CD8-positive, alpha-beta memory T cell (primary cell): ENCODE measurements around the gene SAE1. TPM values are rescaled to one million over a fixed set of nuclear protein-coding genes. Genes with fewer than 3 reads are reported as not detected.

Experiments
- CTCF ChIA-PET: fragments of 350-600 bp; sonication (Branson Sonifier 250); formaldehyde crosslinking; loops from one replicate; lab custom pipeline; 2021; ENCODE audit warnings: antibody characterized with exemption; lab: Charles Lee
- POLR2A ChIA-PET: fragments of 350-600 bp; sonication (Branson Sonifier 250); formaldehyde crosslinking; loops from one replicate; lab custom pipeline; 2021; ENCODE audit warnings: antibody characterized with exemption; lab: Charles Lee
- DNase-seq, 5 donors: peaks; one replicate each; pipeline versions ENCODE4 v3.0.0 to v3.0.0-alpha.2; 2020 to 2022; ENCODE audit warnings: mixed read lengths in 1 of 5
- H3K27ac ChIP-seq: one replicate; pipeline ENCODE4 v1.7.0; 2013; ENCODE audit warnings: low read depth, mild to moderate bottlenecking, low read length, moderate library complexity
- H3K27me3 ChIP-seq: 2 replicates; pipeline ENCODE4 v1.7.0; 2013; ENCODE audit warnings: low read length, mild to moderate bottlenecking; ENCODE audit not compliant: insufficient read depth, poor library complexity, severe bottlenecking
- H3K36me3 ChIP-seq: 2 replicates; pipeline ENCODE4 v1.7.0; 2013; ENCODE audit warnings: mild to moderate bottlenecking, low read length, moderate library complexity; ENCODE audit not compliant: insufficient read depth
- H3K4me1 ChIP-seq: 2 replicates; pipeline ENCODE4 v1.7.0; 2013; ENCODE audit warnings: mild to moderate bottlenecking, low read length, moderate library complexity; ENCODE audit not compliant: insufficient read depth
- H3K4me3 ChIP-seq: 2 replicates; pipeline ENCODE4 v1.7.0; 2013; ENCODE audit warnings: mild to moderate bottlenecking, low read length
- H3K9me3 ChIP-seq: 2 replicates; pipeline ENCODE4 v1.7.0; 2013; ENCODE audit warnings: mild to moderate bottlenecking, low read length
- H3K27ac Mint-ChIP-seq, 8 donors: one replicate each; pipeline ENCODE4 v1.8.0; 2020 to 2021; ENCODE audit warnings: mixed read lengths in 8 of 8, mild to moderate bottlenecking in 6 of 8, inconsistent platforms in 3 of 8, moderate library complexity in 3 of 8
- H3K27me3 Mint-ChIP-seq, 2 donors: one replicate each; pipeline ENCODE4 v1.8.0; 2020 to 2021; ENCODE audit warnings: mixed read lengths in 2 of 2, mild to moderate bottlenecking in 1 of 2, moderate library complexity in 1 of 2
- H3K36me3 Mint-ChIP-seq, 3 donors: one replicate each; pipeline ENCODE4 v1.8.0; 2020 to 2021; ENCODE audit warnings: mixed read lengths in 3 of 3, inconsistent platforms in 1 of 3, mild to moderate bottlenecking in 1 of 3
- H3K4me1 Mint-ChIP-seq, 3 donors: one replicate each; pipeline ENCODE4 v1.8.0; 2020 to 2021; ENCODE audit warnings: mixed read lengths in 3 of 3, inconsistent platforms in 1 of 3, mild to moderate bottlenecking in 1 of 3
- H3K4me3 Mint-ChIP-seq, 7 donors: one replicate each; pipeline ENCODE4 v1.8.0; 2020 to 2021; ENCODE audit warnings: mixed read lengths in 7 of 7, mild to moderate bottlenecking in 6 of 7, moderate library complexity in 4 of 7, inconsistent platforms in 2 of 7
- H3K9me3 Mint-ChIP-seq, 5 donors: one replicate each; pipeline ENCODE4 v1.8.0; 2020 to 2022; ENCODE audit warnings: mixed read lengths in 5 of 5, mild to moderate bottlenecking in 3 of 5, moderate library complexity in 2 of 5, inconsistent platforms in 1 of 5
- polyA plus RNA-seq: library from polyadenylated mRNA; unstranded; fragments of 300-500 nt; fragmentation: Illumina TruSeq; gene quantifications from one replicate; pipeline ENCODE4 v1.2.3, GENCODE V29; 2021
- total RNA-seq, 2 experiments: library from RNA; stranded (reverse); gene quantifications; one replicate each; pipeline ENCODE4 v1.2.3, GENCODE V29; 2021

The SAE1 gene
- total and polyA plus RNA-seq, 3 experiments from 2014 or later, result 107 to 172 (median 167) TPM

- ChIA-PET CTCF (interaction anchor here (0.9 to 4.8 kb wide), 2 partner anchors 8 to 10 kb away, joined by 3 to 35 read pairs; no protein-coding TSS in a partner anchor), POLR2A (no interaction called here)
- peaks cover 25 to 38% (median 27%) of the 10 kb centered on the region in 3 donors for H3K4me1 Mint-ChIP-seq
- H3K9me3 ChIP-seq, result no peaks in the 10 kb centered on the region
- H3K4me3 Mint-ChIP-seq, result peak overlapping the region in 1 of 7 donors; percentile 79
- H3K36me3 ChIP-seq, result no peaks in the 10 kb centered on the region
- H3K4me1 ChIP-seq, result peaks cover 33% of the 10 kb centered on the region
- no peak overlapping the region for H3K27ac Mint-ChIP-seq
- no peaks in the 10 kb centered on the region for H3K9me3 Mint-ChIP-seq
- H3K27me3 ChIP-seq, result no peaks in the 10 kb centered on the region
- H3K36me3 Mint-ChIP-seq, result no peaks in the 10 kb centered on the region
- no peak overlapping the region for H3K4me3 ChIP-seq
- no peaks in the 10 kb centered on the region for H3K27me3 Mint-ChIP-seq
- H3K27ac ChIP-seq, result no peak overlapping the region
- no peak for DNase-seq
Measured at GRCh38 chr19:47236072-47236675, 105.5 kb downstream of the SAE1 start.

GRCh38 chr19:47239152-47239551, 108.5 kb downstream of the SAE1 start:
- Histone ChIP-seq H3K27ac (no peak overlapping the region), H3K9me3 (no peaks in the 10 kb centered on the region), H3K4me1 (peaks cover 40% of the 10 kb centered on the region), H3K4me3 (no peak overlapping the region), H3K36me3 (no peaks in the 10 kb centered on the region), H3K27me3 (no peaks in the 10 kb centered on the region)
- peak overlapping the region; percentile 62 to 93 (median 88) for H3K27ac Mint-ChIP-seq
- peaks cover 7 to 20% (median 20%) of the 10 kb centered on the region in 3 donors for H3K4me1 Mint-ChIP-seq
- H3K4me3 Mint-ChIP-seq, result peak overlapping the region; percentile 71 to 94 (median 85)
- H3K9me3 Mint-ChIP-seq, result no peaks in the 10 kb centered on the region
- no peaks in the 10 kb centered on the region for H3K36me3 Mint-ChIP-seq
- ChIA-PET POLR2A (interaction anchor here (0.5 to 1.9 kb wide), 6 partner anchors 13 to 1017 kb away, joined by 4 to 14 read pairs (median 4); partner anchors contain the start of genes CARD8, CCDC9 and ZC3H4), CTCF (interaction anchor here (1.1 to 1.5 kb wide), 4 partner anchors 8 to 28 kb away, joined by 3 to 5 read pairs (median 4); partner anchors contain the start of gene CCDC9)
- no peak for DNase-seq
- peaks cover 0 to 1% of the 10 kb centered on the region in 2 donors for H3K27me3 Mint-ChIP-seq

- H3K9me3 Mint-ChIP-seq, result no peaks in the 10 kb centered on the region
- H3K27ac ChIP-seq, result no peak overlapping the region
- H3K36me3 Mint-ChIP-seq, result no peaks in the 10 kb centered on the region
- ChIA-PET POLR2A (interaction anchor here (0.5 to 1.9 kb wide), 8 partner anchors 7 to 1773 kb away, joined by 3 to 14 read pairs (median 6); partner anchors contain the start of genes CCDC9 and ZC3H4), CTCF (interaction anchor here (1.0 to 1.5 kb wide), 6 partner anchors 8 to 109 kb away, joined by 3 to 5 read pairs (median 4); partner anchors contain the start of gene SAE1)
- H3K27ac Mint-ChIP-seq, result peak overlapping the region in 4 of 8 donors; percentile 21 to 87 (median 60)
- H3K27me3 Mint-ChIP-seq, result peaks cover 0 to 1% of the 10 kb centered on the region in 2 donors
- peaks cover 7 to 25% (median 22%) of the 10 kb centered on the region in 3 donors for H3K4me1 Mint-ChIP-seq
- H3K27me3 ChIP-seq, result no peaks in the 10 kb centered on the region
- peak overlapping the region; percentile 28 for H3K4me3 ChIP-seq
- no peaks in the 10 kb centered on the region for H3K36me3 ChIP-seq
- peaks cover 45% of the 10 kb centered on the region for H3K4me1 ChIP-seq
- no peaks in the 10 kb centered on the region for H3K9me3 ChIP-seq
- peak; percentile 64 to 87 (median 71) for DNase-seq
- peak overlapping the region in 3 of 7 donors; percentile 50 to 59 (median 50) for H3K4me3 Mint-ChIP-seq
Measured at GRCh38 chr19:47239610-47240296, 109.1 kb downstream of the SAE1 start.

GRCh38 chr19:47240556-47240955, 109.9 kb downstream of the SAE1 start:
- no peaks in the 10 kb centered on the region for H3K9me3 ChIP-seq
- peaks cover 46% of the 10 kb centered on the region for H3K4me1 ChIP-seq
- H3K27ac ChIP-seq, result peak overlapping the region; percentile 25
- H3K36me3 Mint-ChIP-seq, result no peaks in the 10 kb centered on the region
- ChIA-PET CTCF (interaction anchor here (1.0 to 1.3 kb wide), 3 partner anchors 30 to 110 kb away, joined by 3 to 4 read pairs (median 3); partner anchors contain the start of gene SAE1), POLR2A (interaction anchor here (0.6 to 1.7 kb wide), 5 partner anchors 8 to 224 kb away, joined by 4 to 12 read pairs (median 5); partner anchors contain the start of gene CCDC9)
- peaks cover 0 to 1% of the 10 kb centered on the region in 2 donors for H3K27me3 Mint-ChIP-seq
- no peaks in the 10 kb centered on the region for H3K36me3 ChIP-seq
- no peaks in the 10 kb centered on the region for H3K27me3 ChIP-seq
- no peak for DNase-seq
- no peaks in the 10 kb centered on the region for H3K9me3 Mint-ChIP-seq
- peaks cover 7 to 30% (median 29%) of the 10 kb centered on the region in 3 donors for H3K4me1 Mint-ChIP-seq
- no peak overlapping the region for H3K4me3 ChIP-seq
- peak overlapping the region in 3 of 8 donors; percentile 21 to 66 (median 55) for H3K27ac Mint-ChIP-seq
- peak overlapping the region in 5 of 7 donors; percentile 33 to 62 (median 50) for H3K4me3 Mint-ChIP-seq

GRCh38 chr19:47240996-47241918, 110.6 kb downstream of the SAE1 start:
- ChIA-PET CTCF (interaction anchor here (1.0 to 1.3 kb wide), 3 partner anchors 31 to 110 kb away, joined by 3 to 4 read pairs (median 3); partner anchors contain the start of gene SAE1), POLR2A (interaction anchor here (0.5 to 1.7 kb wide), 7 partner anchors 9 to 225 kb away, joined by 3 to 12 read pairs (median 5); partner anchors contain the start of gene CCDC9)
- Mint-ChIP-seq H3K27me3 (peaks cover 0 to 1% of the 10 kb centered on the region in 2 donors), H3K4me1 (peaks cover 7 to 30% (median 29%) of the 10 kb centered on the region in 3 donors), H3K36me3 (no peaks in the 10 kb centered on the region), H3K9me3 (no peaks in the 10 kb centered on the region), H3K27ac (peak overlapping the region in 1 of 8 donors; percentile 55), H3K4me3 (peak overlapping the region in 3 of 7 donors; percentile 33 to 62 (median 50))
- Histone ChIP-seq H3K36me3 (no peaks in the 10 kb centered on the region), H3K4me1 (peaks cover 46% of the 10 kb centered on the region), H3K27ac (peak overlapping the region; percentile 25), H3K27me3 (no peaks in the 10 kb centered on the region), H3K9me3 (no peaks in the 10 kb centered on the region), H3K4me3 (peak overlapping the region; percentile 2)
- peak; percentile 78 to 95 (median 80) for DNase-seq

GRCh38 chr19:47241919-47242577, 111.4 kb downstream of the SAE1 start:
- no peak overlapping the region for H3K4me3 ChIP-seq
- H3K27me3 ChIP-seq, result no peaks in the 10 kb centered on the region
- H3K9me3 Mint-ChIP-seq, result no peaks in the 10 kb centered on the region
- no peak overlapping the region for H3K27ac Mint-ChIP-seq
- no peak overlapping the region for H3K4me3 Mint-ChIP-seq
- POLR2A ChIA-PET, result interaction anchor here (0.6 to 1.3 kb wide), 2 partner anchors 14 to 1379 kb away, joined by 3 to 5 read pairs; partner anchors contain the start of gene CCDC9
- no peak overlapping the region for H3K27ac ChIP-seq
- CTCF ChIA-PET, result interaction anchor here (1.3 to 10.5 kb wide), 2 partner anchors 16 to 29 kb away, joined by 5 to 334 read pairs; no protein-coding TSS in a partner anchor
- no peak for DNase-seq
- H3K36me3 ChIP-seq, result no peaks in the 10 kb centered on the region
- peaks cover 7 to 30% (median 29%) of the 10 kb centered on the region in 3 donors for H3K4me1 Mint-ChIP-seq
- H3K27me3 Mint-ChIP-seq, result peaks cover 0 to 1% of the 10 kb centered on the region in 2 donors
- peaks cover 46% of the 10 kb centered on the region for H3K4me1 ChIP-seq
- H3K9me3 ChIP-seq, result no peaks in the 10 kb centered on the region
- no peaks in the 10 kb centered on the region for H3K36me3 Mint-ChIP-seq
